RWPE2 (cell line): ENCODE data around the gene SMOC1.

Experiments
- ATAC-seq: fragments of 200-7000 bp; cut with Tn5 transposase; 3 replicates; pipeline ENCODE4 v1.9.1; 2021; ENCODE audit warnings: low read depth
- DNase-seq: peaks from one replicate; pipeline ENCODE4 v3.0.0-alpha.2; 2020; ENCODE audit warnings: low spot score
- H3K27ac ChIP-seq: fragments of 450-650 bp; 2 replicates; pipeline ENCODE4 v1.5.1; 2017; ENCODE audit warnings: mild to moderate bottlenecking; ENCODE audit not compliant: poor library complexity, severe bottlenecking
- H3K27me3 ChIP-seq: fragments of 250-450 bp; sonication (Bioruptor Pico); 2 replicates; pipeline ENCODE4 v1.5.1; 2021; ENCODE audit warnings: mild to moderate bottlenecking, moderate library complexity; ENCODE audit not compliant: insufficient read depth, poor library complexity, severe bottlenecking
- H3K36me3 ChIP-seq: fragments of 250-450 bp; sonication (Bioruptor Pico); 2 replicates; pipeline ENCODE4 v1.5.1; 2020; ENCODE audit warnings: low read depth, mild to moderate bottlenecking, moderate library complexity
- H3K4me1 ChIP-seq: fragments of 250-450 bp; sonication (Bioruptor Pico); 2 replicates; pipeline ENCODE4 v1.5.1; 2021; ENCODE audit warnings: mild to moderate bottlenecking, moderate library complexity; ENCODE audit not compliant: insufficient read depth, poor library complexity, severe bottlenecking
- H3K4me3 ChIP-seq: fragments of 250-450 bp; sonication (Bioruptor Pico); 2 replicates; pipeline ENCODE4 v1.5.1; 2021; ENCODE audit warnings: mild to moderate bottlenecking, moderate library complexity; ENCODE audit not compliant: severe bottlenecking
- H3K9me3 ChIP-seq: fragments of 250-450 bp; sonication (Bioruptor Pico); 2 replicates; pipeline ENCODE4 v1.5.1; 2021; ENCODE audit warnings: mild to moderate bottlenecking, moderate library complexity; ENCODE audit not compliant: severe bottlenecking
- CTCF ChIP-seq: fragments of 450-650 bp; IDR thresholded peaks from one replicate; pipeline ENCODE4 v1.5.1; 2017; ENCODE audit warnings: mild to moderate bottlenecking, moderate library complexity; ENCODE audit not compliant: poor library complexity, severe bottlenecking

Gene SMOC1

GRCh38 chr14:69983317-69983716 lies 104.1 kb downstream of the SMOC1 start:
- Histone ChIP-seq H3K27me3 (no peaks in the 10 kb centered on the region), H3K4me3 (no peak overlapping the region), H3K27ac (no peak overlapping the region), H3K4me1 (peaks cover 34% of the 10 kb centered on the region), H3K36me3 (no peaks in the 10 kb centered on the region), H3K9me3 (no peaks in the 10 kb centered on the region)
- DNase-seq, result no peak
- TF ChIP-seq CTCF, result no peak
- ATAC-seq, result no peak

GRCh38 chr14:69985463-69985862 lies 106.2 kb downstream of the SMOC1 start:
- H3K27me3 ChIP-seq, result no peaks in the 10 kb centered on the region
- DNase-seq (no peak), ATAC-seq (peak; percentile 85)
- H3K36me3 ChIP-seq, result no peaks in the 10 kb centered on the region
- peaks cover 29% of the 10 kb centered on the region for H3K4me1 ChIP-seq
- no peak overlapping the region for H3K27ac ChIP-seq
- H3K4me3 ChIP-seq, result no peak overlapping the region
- TF ChIP-seq CTCF, result no peak
- no peaks in the 10 kb centered on the region for H3K9me3 ChIP-seq

GRCh38 chr14:69986336-69986735 lies 107.1 kb downstream of the SMOC1 start:
- no peak for TF ChIP-seq CTCF

GRCh38 chr14:69987406-69988121 lies 108.3 kb downstream of the SMOC1 start:
- Histone ChIP-seq H3K4me1 (peaks cover 9% of the 10 kb centered on the region), H3K4me3 (no peak overlapping the region), H3K27ac (no peak overlapping the region), H3K9me3 (no peaks in the 10 kb centered on the region), H3K36me3 (no peaks in the 10 kb centered on the region), H3K27me3 (no peaks in the 10 kb centered on the region)
- DNase-seq (no peak), ATAC-seq (no peak)
- TF ChIP-seq CTCF, result no peak

More at GRCh38 chr14:69986336-69986735, 107.1 kb downstream of the SMOC1 start:
- ATAC-seq, result no peak
- Histone ChIP-seq H3K27ac (no peak overlapping the region), H3K4me1 (peaks cover 20% of the 10 kb centered on the region), H3K9me3 (no peaks in the 10 kb centered on the region), H3K27me3 (no peaks in the 10 kb centered on the region), H3K36me3 (no peaks in the 10 kb centered on the region), H3K4me3 (no peak overlapping the region)
- no peak for DNase-seq

- DNase-seq (no peak), ATAC-seq (no peak)
- no peaks in the 10 kb centered on the region for H3K9me3 ChIP-seq
- H3K27ac ChIP-seq, result no peak overlapping the region
- H3K4me1 ChIP-seq, result peaks cover 9% of the 10 kb centered on the region
- H3K4me3 ChIP-seq, result no peak overlapping the region
- no peak for TF ChIP-seq CTCF
- H3K36me3 ChIP-seq, result no peaks in the 10 kb centered on the region
- H3K27me3 ChIP-seq, result no peaks in the 10 kb centered on the region
Measured at GRCh38 chr14:69988979-69989378, 109.8 kb downstream of the SMOC1 start.
